ENCODE data around the gene PANX1. TPM values are rescaled to one million over a fixed set of nuclear protein-coding genes. Genes with fewer than 3 reads are reported as not detected.
A peak's percentile ranks its signal among the peaks of the same experiment; 100 is the strongest.

Gene PANX1
- polyA plus RNA-seq (2013, experiment 1 of 2), result 15.6 TPM
- polyA plus RNA-seq (2013, experiment 2 of 2), result 15.9 TPM

GRCh38 chr11:94128746-94129511 lies at the start of gene PANX1:
Gene PANX1 (plus strand): TSS chr11:94128841. CDS start chr11:94129313, 472 bp downstream.
- Histone ChIP-seq H3K4me1 (ENCODE audit: control insufficient read depth, insufficient read depth, low read length, poor library complexity, severe bottlenecking) (peaks cover 29% of the 10 kb centered on the region), H3K9me3 (ENCODE audit: control insufficient read depth, low read length) (no peaks in the 10 kb centered on the region), H3K4me3 (ENCODE audit: extremely low read depth, insufficient read depth, low read length, poor library complexity, severe bottlenecking) (peak within 1 kb of the TSS; percentile 77), H3K36me3 (ENCODE audit: control insufficient read depth, insufficient read depth, low read length) (no peaks in the 10 kb centered on the region), H3K27ac (ENCODE audit: low read depth, low read length, severe bottlenecking) (peak within 1 kb of the TSS; percentile 96)
- WGBS, 2 experiments (ENCODE audit: insufficient coverage in 2 of 2), result 0% methylated on average over 66 to 77 of the region's 92 CpGs

DNA sequence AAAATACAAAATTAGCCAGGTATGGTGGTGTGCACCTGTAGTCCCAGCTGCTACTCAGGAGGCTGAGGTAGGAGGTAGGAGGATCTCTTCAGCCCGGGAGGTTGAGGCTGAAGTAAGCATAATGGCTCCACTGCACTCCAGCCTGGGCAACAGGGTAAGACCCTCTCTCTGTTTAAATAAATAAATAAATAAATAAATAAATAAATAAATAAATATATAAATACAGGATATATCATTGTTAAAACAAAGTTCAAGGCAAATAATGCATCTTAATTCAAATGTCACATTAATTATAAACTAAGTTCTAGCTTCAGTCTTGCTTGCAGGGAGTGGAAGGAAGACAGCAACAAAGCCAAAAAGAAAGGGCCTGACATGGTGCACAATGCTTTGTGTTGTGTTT lies 44.5 kb upstream of the PANX1 start:
- Histone ChIP-seq H3K4me3 (ENCODE audit: extremely low read depth, insufficient read depth, low read length, poor library complexity, severe bottlenecking) (no peak overlapping the region), H3K9me3 (ENCODE audit: control insufficient read depth, low read length) (no peaks in the 10 kb centered on the region), H3K4me1 (ENCODE audit: control insufficient read depth, insufficient read depth, low read length, poor library complexity, severe bottlenecking) (no peaks in the 10 kb centered on the region), H3K36me3 (ENCODE audit: control insufficient read depth, insufficient read depth, low read length) (no peaks in the 10 kb centered on the region), H3K27ac (ENCODE audit: low read depth, low read length, severe bottlenecking) (no peak overlapping the region)
- WGBS, 2 experiments (ENCODE audit: insufficient coverage in 2 of 2), result no CpG with 5 or more reads among the region's 1 CpG

- WGBS, 2 experiments (ENCODE audit: insufficient coverage in 2 of 2), result 95 to 96% methylated on average over 21 of the region's 21 CpGs
- Histone ChIP-seq H3K9me3 (ENCODE audit: control insufficient read depth, low read length) (no peaks in the 10 kb centered on the region), H3K4me1 (ENCODE audit: control insufficient read depth, insufficient read depth, low read length, poor library complexity, severe bottlenecking) (no peaks in the 10 kb centered on the region), H3K36me3 (ENCODE audit: control insufficient read depth, insufficient read depth, low read length) (no peaks in the 10 kb centered on the region), H3K4me3 (ENCODE audit: extremely low read depth, insufficient read depth, low read length, poor library complexity, severe bottlenecking) (no peak overlapping the region), H3K27ac (ENCODE audit: low read depth, low read length, severe bottlenecking) (no peak overlapping the region)
Observed at GRCh38 chr11:94088906-94089305, 39.7 kb upstream of the PANX1 start.

DNA sequence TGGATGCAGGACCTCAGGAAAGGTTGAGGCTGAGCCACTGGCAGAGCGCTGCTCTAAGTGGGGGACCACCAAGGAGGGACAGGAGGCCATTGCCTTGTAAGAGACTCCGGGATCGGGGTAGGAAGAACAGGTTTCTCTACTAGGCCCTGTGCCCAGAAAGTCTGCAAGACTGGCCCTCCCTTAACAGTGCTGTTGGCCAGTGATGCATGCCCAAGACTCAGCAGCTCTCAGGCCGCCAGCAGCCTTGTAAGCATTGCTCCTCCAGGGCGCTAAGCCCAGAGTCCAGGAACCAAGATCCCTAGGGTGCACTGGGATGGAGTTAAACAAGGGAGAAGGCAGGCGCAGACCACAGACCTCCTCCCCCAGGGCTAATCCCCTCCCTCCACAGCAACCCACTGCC lies 39.3 kb upstream of the PANX1 start:
- Histone ChIP-seq H3K27ac (ENCODE audit: low read depth, low read length, severe bottlenecking) (no peak overlapping the region), H3K9me3 (ENCODE audit: control insufficient read depth, low read length) (no peaks in the 10 kb centered on the region), H3K4me3 (ENCODE audit: extremely low read depth, insufficient read depth, low read length, poor library complexity, severe bottlenecking) (no peak overlapping the region), H3K36me3 (ENCODE audit: control insufficient read depth, insufficient read depth, low read length) (no peaks in the 10 kb centered on the region), H3K4me1 (ENCODE audit: control insufficient read depth, insufficient read depth, low read length, poor library complexity, severe bottlenecking) (no peaks in the 10 kb centered on the region)
- WGBS, 2 experiments (ENCODE audit: insufficient coverage in 2 of 2), result 92 to 100% methylated on average over 3 of the region's 6 CpGs

DNA sequence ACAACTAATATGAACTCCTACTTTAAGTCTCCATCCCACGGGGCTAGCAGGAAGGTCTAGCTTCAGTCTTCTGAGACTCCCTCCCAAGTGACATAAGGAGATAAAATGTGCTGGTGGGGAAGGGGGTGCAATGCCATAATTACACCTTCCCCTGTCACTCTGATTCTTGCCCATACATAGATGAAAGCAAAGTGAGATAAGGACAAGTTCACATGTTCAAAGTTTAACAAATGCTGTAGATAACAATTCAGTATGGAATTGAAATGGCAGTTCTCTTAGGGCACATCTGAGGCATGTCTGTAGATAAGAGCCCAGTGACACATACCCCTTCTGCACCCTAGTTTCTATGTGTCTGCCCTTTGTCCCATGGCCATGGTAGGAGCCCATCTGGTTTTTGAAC lies 38.2 kb upstream of the PANX1 start:
- H3K4me1 ChIP-seq (ENCODE audit: control insufficient read depth, insufficient read depth, low read length, poor library complexity, severe bottlenecking), result no peaks in the 10 kb centered on the region
- H3K9me3 ChIP-seq (ENCODE audit: control insufficient read depth, low read length), result no peaks in the 10 kb centered on the region
- WGBS, 2 experiments (ENCODE audit: insufficient coverage in 2 of 2), result no CpG with 5 or more reads among the region's 1 CpG
- H3K36me3 ChIP-seq (ENCODE audit: control insufficient read depth, insufficient read depth, low read length), result no peaks in the 10 kb centered on the region
- H3K4me3 ChIP-seq (ENCODE audit: extremely low read depth, insufficient read depth, low read length, poor library complexity, severe bottlenecking), result no peak overlapping the region
- H3K27ac ChIP-seq (ENCODE audit: low read depth, low read length, severe bottlenecking), result no peak overlapping the region

GRCh38 chr11:94091091-94091490 lies 37.5 kb upstream of the PANX1 start:
- Histone ChIP-seq H3K27ac (ENCODE audit: low read depth, low read length, severe bottlenecking) (no peak overlapping the region), H3K4me1 (ENCODE audit: control insufficient read depth, insufficient read depth, low read length, poor library complexity, severe bottlenecking) (no peaks in the 10 kb centered on the region), H3K36me3 (ENCODE audit: control insufficient read depth, insufficient read depth, low read length) (no peaks in the 10 kb centered on the region), H3K4me3 (ENCODE audit: extremely low read depth, insufficient read depth, low read length, poor library complexity, severe bottlenecking) (no peak overlapping the region), H3K9me3 (ENCODE audit: control insufficient read depth, low read length) (no peaks in the 10 kb centered on the region)
- no CpG with 5 or more reads among the region's 1 CpG for WGBS, 2 experiments (ENCODE audit: insufficient coverage in 2 of 2)

DNA sequence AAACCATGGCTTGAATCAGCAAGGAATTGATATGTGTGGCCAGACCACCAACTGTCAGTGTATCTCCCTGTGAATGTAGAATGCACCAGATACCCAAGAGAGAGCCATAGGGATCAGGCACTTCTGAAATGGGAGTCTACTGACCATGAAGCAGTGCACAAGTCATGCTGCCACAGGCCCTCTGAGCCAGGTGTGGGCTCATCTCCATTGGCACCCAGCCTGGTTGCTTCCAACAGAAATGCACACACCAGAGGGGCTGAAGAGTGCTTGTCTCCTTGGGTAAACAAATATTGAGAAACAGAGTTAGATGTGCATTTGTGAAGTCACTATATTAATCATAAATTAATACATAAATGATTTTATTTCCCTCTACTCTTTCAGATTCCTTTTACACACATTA lies 28.4 kb upstream of the PANX1 start:
- Histone ChIP-seq H3K27ac (ENCODE audit: low read depth, low read length, severe bottlenecking) (no peak overlapping the region), H3K9me3 (ENCODE audit: control insufficient read depth, low read length) (no peaks in the 10 kb centered on the region), H3K4me1 (ENCODE audit: control insufficient read depth, insufficient read depth, low read length, poor library complexity, severe bottlenecking) (no peaks in the 10 kb centered on the region), H3K4me3 (ENCODE audit: extremely low read depth, insufficient read depth, low read length, poor library complexity, severe bottlenecking) (no peak overlapping the region), H3K36me3 (ENCODE audit: control insufficient read depth, insufficient read depth, low read length) (no peaks in the 10 kb centered on the region)

GRCh38 chr11:94103471-94103870 lies 25.2 kb upstream of the PANX1 start:
- Histone ChIP-seq H3K4me3 (ENCODE audit: extremely low read depth, insufficient read depth, low read length, poor library complexity, severe bottlenecking) (no peak overlapping the region), H3K4me1 (ENCODE audit: control insufficient read depth, insufficient read depth, low read length, poor library complexity, severe bottlenecking) (no peaks in the 10 kb centered on the region), H3K9me3 (ENCODE audit: control insufficient read depth, low read length) (no peaks in the 10 kb centered on the region), H3K36me3 (ENCODE audit: control insufficient read depth, insufficient read depth, low read length) (no peaks in the 10 kb centered on the region), H3K27ac (ENCODE audit: low read depth, low read length, severe bottlenecking) (no peak overlapping the region)
- no CpG with 5 or more reads among the region's 1 CpG for WGBS, 2 experiments (ENCODE audit: insufficient coverage in 2 of 2)

DNA sequence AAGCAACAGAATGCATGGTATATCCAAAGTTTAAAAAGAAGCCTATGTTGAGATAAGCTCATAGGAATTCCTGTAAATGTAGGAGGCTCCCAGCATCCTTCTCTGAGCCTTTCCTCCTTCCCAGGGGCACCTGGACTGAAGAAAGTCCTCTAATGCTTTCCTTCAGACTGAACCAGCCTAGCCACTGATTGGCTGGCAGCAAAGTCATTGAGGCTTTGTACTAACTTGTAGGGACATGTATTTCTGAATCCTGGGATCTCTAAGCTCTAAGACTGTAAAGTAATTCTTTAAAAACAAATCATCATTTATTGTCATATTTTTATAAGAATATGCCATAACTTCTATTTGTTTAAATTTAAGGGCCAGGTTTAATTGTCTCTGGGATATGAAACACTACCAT lies 23.9 kb upstream of the PANX1 start:
- no peak overlapping the region for H3K27ac ChIP-seq (ENCODE audit: low read depth, low read length, severe bottlenecking)
- no peaks in the 10 kb centered on the region for H3K9me3 ChIP-seq (ENCODE audit: control insufficient read depth, low read length)
- H3K4me3 ChIP-seq (ENCODE audit: extremely low read depth, insufficient read depth, low read length, poor library complexity, severe bottlenecking), result no peak overlapping the region
- H3K4me1 ChIP-seq (ENCODE audit: control insufficient read depth, insufficient read depth, low read length, poor library complexity, severe bottlenecking), result no peaks in the 10 kb centered on the region
- H3K36me3 ChIP-seq (ENCODE audit: control insufficient read depth, insufficient read depth, low read length), result no peaks in the 10 kb centered on the region

GRCh38 chr11:94106716-94107115 lies 21.9 kb upstream of the PANX1 start:
- 94 to 95% methylated on average over 2 of the region's 4 CpGs for WGBS, 2 experiments (ENCODE audit: insufficient coverage in 2 of 2)
- Histone ChIP-seq H3K4me1 (ENCODE audit: control insufficient read depth, insufficient read depth, low read length, poor library complexity, severe bottlenecking) (no peaks in the 10 kb centered on the region), H3K27ac (ENCODE audit: low read depth, low read length, severe bottlenecking) (no peak overlapping the region), H3K4me3 (ENCODE audit: extremely low read depth, insufficient read depth, low read length, poor library complexity, severe bottlenecking) (no peak overlapping the region), H3K36me3 (ENCODE audit: control insufficient read depth, insufficient read depth, low read length) (no peaks in the 10 kb centered on the region), H3K9me3 (ENCODE audit: control insufficient read depth, low read length) (no peaks in the 10 kb centered on the region)

GRCh38 chr11:94107363-94107762 lies 21.3 kb upstream of the PANX1 start:
- Histone ChIP-seq H3K36me3 (ENCODE audit: control insufficient read depth, insufficient read depth, low read length) (no peaks in the 10 kb centered on the region), H3K4me1 (ENCODE audit: control insufficient read depth, insufficient read depth, low read length, poor library complexity, severe bottlenecking) (no peaks in the 10 kb centered on the region), H3K4me3 (ENCODE audit: extremely low read depth, insufficient read depth, low read length, poor library complexity, severe bottlenecking) (no peak overlapping the region), H3K9me3 (ENCODE audit: control insufficient read depth, low read length) (no peaks in the 10 kb centered on the region), H3K27ac (ENCODE audit: low read depth, low read length, severe bottlenecking) (no peak overlapping the region)
- WGBS, 2 experiments (ENCODE audit: insufficient coverage in 2 of 2), result no CpG with 5 or more reads among the region's 1 CpG
